NCI-H128 (cell line): ENCODE data around the gene F8.
"Not testable (repeated sequence)": the region's sequence is repeated elsewhere in the genome, so short reads cannot be mapped to it uniquely, and the experiment has no call there.

Experiments used
- DNase-seq: peaks from one replicate; lab custom pipeline; 2025; ENCODE audit not compliant: unreplicated experiment; lab: John Stamatoyannopoulos, UW

The F8 gene

DNA sequence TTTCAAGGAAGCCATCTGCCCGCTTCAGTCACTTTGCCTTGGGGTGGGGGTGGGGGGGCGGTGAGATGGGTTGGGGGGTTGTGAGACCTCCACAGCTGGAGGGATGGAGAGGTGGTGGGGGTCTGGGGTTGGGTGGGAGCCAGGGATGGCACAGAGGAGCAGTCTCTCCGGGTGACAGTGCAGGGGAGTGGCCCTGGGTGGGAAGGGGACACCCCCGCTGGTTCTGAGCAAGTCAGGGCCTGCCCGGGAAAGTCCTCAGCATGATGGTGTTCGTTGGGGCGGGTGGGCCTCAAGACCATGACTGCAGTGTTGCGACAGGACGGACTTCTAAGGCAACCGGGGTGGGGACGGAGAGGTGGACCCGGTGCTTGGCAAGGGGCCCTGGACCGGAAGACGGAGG is 137.0 kb downstream of the F8 start:
- not testable (repeated sequence) for DNase-seq

DNA sequence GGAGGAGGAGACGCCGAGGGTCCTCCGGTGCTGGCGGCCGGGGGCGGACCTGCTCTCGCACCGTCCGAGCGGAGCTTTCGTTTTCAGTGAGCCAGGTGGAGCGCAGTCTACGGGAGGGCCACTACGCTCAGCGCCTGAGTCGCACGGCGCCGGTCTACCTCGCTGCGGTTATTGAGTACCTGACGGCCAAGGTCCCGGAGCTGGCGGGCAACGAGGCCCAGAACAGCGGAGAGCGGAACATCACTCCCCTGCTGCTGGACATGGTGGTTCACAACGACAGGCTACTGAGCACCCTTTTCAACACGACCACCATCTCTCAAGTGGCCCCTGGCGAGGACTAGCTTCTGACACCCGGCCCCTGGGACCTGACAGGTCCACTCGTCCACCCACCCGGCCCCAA is 137.5 kb downstream of the F8 start:
- not testable (repeated sequence) for DNase-seq

DNA sequence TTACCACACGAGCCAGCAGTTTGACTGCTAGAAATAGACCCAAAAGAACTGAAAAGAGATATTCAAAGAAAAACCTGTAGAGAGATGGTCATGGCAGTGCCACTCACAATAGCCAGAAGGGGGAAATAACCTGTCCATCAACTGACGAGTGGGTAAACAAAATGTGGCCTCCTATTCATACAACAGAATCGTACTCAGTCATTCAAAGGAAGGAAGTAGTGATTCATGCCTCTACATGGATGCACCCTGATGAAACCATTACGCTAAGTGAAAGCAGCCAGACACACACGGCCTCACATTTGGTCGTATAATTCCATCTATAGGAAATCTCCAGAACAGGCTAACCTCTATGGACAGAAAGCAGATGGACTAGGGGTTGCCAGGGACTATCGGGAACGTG is 138.5 kb downstream of the F8 start:
- DNase-seq: not testable (repeated sequence)

GRCh38 chrX:154873329-154873728 is 149.2 kb downstream of the F8 start:
- no peak for DNase-seq

DNA sequence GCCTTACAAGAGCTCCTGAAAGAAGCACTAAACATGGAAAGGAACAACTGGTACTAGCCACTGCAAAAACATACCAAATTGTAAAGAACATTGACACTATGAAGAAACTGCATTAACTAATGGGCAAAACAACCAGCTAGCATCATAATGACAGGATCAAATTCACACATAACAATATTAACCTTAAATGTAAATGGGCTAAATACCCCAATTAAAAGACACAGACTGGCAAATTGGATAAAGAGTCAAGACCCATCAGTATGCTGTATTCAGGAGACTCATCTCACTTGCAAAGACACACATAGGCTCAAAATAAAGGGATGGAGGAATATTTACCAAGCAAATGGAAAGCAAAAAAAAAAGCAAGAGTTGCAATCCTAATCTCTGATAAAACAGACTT is 154.0 kb downstream of the F8 start:
- DNase-seq: not testable (repeated sequence)

DNA sequence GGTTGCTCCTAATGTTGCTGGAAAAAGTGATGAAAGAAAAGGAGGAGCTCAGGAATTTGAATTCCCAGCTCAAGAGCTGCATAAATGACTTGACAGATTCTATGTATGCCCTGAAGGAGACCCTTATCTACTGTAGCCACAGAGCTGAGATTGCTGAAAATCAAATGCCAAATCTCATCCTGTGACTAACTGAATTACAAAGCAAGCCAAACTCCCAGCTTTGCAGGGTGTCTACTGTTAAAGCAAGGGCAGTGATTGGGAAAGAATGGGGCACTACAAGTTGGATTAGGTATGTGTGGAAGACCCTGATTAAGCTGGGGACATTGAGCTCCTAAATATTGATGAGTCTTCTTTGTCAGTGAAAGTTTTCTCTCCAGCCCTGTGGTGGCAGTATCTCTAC is 167.3 kb downstream of the F8 start:
- DNase-seq: no peak

DNA sequence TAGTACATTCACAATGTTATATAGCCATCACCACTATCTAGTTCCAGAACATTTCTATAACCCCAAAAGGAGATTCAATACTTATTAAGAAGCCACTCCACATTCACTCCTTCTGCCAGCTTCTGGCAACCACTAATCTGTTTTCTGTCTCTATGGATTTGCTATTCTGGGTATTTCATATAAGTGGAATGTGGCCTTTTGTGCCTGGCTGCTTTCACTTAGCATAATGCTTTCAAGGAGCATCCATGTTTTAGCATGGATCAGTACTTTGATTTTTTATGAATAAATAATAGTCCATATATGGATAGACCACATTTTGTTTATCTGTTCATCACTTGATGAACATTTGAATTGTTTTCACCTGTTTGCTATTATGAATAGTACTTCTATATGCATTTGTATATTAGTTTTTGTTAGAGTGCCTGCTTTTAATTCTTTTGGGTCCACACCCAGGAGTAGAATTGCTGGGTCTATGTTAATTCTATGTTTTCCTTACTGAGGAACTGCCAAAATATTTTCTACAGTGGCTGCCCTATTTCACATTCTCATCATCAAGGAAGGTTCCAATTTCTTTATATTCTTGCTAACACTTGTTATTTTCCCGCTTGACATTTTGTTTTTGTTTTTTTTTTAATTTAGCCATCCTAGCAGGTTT is 171.4 kb downstream of the F8 start:
- no peak for DNase-seq

GRCh38 chrX:154840856-154841255 is 181.7 kb downstream of the F8 start:
- DNase-seq: no peak

GRCh38 chrX:154836163-154836562 is 186.4 kb downstream of the F8 start:
- no peak for DNase-seq

GRCh38 chrX:154834562-154834961 is 188.0 kb downstream of the F8 start, which contains the start of gene SMIM9:
SMIM9 (minus strand) TSS chrX:154834662; CDS start chrX:154830856, 3,806 bp downstream.
- DNase-seq: no peak

GRCh38 chrX:154833746-154834274 is 188.7 kb downstream of the F8 start:
- no peak for DNase-seq

DNA sequence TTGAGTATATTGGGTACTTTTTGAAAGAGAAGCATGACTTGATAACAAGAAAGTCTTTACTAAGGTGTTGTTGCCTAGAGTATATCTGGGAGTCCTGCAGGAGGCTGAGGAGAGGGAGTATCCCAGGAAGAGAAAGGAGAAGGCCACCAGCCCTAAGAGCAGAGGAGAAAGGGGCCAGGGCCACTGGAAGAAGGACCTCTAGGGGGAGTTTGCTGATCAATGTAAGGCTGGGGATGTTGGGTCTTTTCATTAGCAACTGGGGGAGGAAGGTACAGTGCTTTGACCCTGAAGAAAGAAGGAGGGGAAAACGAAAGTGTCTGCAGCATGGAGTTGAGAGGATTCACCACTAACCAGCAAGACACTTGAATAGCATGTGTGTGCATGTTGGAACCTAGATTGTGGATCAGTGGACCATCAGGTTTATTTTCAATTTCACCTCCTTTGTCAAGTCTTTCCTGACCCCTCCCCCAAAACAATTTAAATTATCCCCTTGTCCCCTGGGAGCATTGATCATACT is 192.5 kb downstream of the F8 start:
- no peak for DNase-seq

DNA sequence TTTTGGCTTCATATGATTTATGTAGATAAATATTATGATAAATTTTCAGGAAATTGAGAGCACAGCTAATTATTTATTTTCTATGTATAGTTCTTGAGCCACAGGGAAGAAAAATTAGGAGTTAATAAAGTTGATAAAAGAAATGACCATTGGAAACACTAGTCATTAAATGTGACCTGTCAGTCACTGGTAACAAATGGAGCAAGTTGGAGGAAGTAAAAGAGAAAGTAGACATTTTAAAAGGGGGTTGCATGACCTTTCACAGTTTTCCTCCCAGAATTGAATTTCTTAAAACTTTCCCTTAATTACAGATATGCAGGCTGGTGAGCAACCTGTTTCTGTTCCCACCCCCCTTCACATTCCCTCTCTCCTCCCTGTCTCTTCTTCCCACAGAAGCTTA is 193.4 kb downstream of the F8 start:
- DNase-seq: no peak

DNA sequence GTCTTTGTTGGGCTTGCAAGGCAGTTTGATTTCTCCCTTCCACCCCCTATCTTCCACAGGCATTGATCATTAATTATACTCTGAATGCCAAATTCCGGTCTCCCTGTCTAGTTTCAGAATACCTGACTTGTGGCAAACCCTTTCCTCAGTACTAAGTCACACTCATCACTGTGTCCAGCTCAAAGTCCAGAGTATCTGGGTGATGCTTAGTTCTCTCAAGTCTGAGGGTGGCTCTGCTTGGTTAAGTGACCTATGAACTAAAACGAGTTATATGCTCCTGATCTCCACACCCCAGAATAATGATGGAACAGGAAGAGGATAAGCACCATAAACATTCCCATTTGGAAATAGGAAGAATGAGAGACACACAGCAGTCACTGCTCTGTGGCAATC is 194.5 kb downstream of the F8 start:
- DNase-seq: no peak

GRCh38 chrX:154827194-154828015 is 195.1 kb downstream of the F8 start:
- DNase-seq: no peak

DNA sequence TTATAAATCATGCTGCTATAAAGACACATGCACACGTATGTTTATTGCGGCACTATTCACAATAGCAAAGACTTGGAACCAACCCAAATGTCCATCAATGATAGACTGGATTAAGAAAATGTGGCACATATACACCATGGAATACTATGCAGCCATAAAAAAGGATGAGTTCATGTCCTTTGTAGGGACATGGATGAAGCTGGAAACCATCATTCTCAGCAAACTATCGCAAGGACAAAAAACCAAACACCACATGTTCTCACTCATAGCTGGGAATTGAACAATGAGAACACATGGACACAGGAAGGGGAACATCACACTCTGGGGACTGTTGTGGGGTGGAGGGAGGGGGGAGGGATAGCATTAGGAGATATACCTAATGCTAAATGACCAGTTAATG is 196.9 kb downstream of the F8 start:
- not testable (repeated sequence) for DNase-seq

- no peak for DNase-seq
Measured at GRCh38 chrX:154824638-154825037, 197.9 kb downstream of the F8 start.

GRCh38 chrX:154822029-154822428 is 200.5 kb downstream of the F8 start:
- no peak for DNase-seq

GRCh38 chrX:154821523-154821922 is 201.0 kb downstream of the F8 start:
- no peak for DNase-seq

- DNase-seq: no peak
Measured at GRCh38 chrX:154819771-154820341, 202.7 kb downstream of the F8 start.

DNA sequence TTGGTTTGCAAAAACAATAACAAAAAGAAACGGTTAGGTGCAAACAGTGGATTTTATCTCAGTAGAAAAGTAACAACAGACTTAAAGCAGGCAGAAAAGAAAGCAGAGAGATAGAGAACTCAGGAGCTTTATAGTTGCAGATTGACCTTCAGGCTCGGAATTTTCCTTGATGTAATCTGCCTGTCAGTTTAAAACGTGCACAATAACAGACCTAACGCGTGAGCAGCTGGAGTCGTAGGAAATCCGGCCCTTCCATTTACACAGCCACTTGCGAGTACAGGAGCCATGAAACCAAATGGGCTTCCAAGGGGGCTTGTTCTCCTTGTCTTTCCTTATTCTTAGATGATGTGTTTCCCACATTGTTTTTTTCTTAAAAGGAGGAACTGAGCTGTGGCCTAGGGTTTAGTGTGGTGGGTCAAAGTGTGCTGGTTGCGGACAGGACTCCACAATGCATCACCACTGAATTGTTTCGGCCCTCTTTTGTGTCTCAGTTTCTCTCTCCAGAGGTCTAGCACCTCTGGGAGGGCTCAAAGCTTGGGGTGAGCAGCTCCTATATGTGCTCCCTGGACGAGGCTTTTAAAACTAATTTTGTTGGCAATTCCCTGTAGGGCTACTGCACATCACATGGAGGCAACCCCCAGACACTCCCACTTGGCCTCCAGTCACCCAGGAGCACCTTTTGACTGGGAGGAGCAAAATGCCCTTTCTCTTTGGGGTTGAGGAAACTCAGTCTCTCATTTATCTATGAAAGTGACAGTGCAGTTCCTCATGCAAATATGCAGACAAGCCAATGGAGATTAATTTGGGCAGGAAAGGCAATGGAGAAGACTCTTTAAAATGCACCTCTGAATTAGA is 203.4 kb downstream of the F8 start:
- no peak for DNase-seq
